GM12864 (cell line): ENCODE data around the gene SLC43A1.
A peak's percentile ranks its signal among the peaks of the same experiment; 100 is the strongest.

ENCODE experiments used
- DNase-seq: peaks from one replicate; pipeline ENCODE4 v3.0.0-alpha.2; 2011; ENCODE audit warnings: low read depth
- H3K4me3 ChIP-seq: 2 replicates; pipeline ENCODE4 v1.5.1; 2011; ENCODE audit warnings: mild to moderate bottlenecking, low read depth, low read length, control low read depth
- TF ChIP-seq, protein P1 (sequence below): IDR thresholded peaks from 2 replicates; pipeline ENCODE4 v1.5.1; 2011; ENCODE audit warnings: low read depth, mild to moderate bottlenecking, moderate library complexity, low read length, control low read depth, inconsistent platforms; ENCODE audit errors: missing control alignments

Gene SLC43A1

DNA sequence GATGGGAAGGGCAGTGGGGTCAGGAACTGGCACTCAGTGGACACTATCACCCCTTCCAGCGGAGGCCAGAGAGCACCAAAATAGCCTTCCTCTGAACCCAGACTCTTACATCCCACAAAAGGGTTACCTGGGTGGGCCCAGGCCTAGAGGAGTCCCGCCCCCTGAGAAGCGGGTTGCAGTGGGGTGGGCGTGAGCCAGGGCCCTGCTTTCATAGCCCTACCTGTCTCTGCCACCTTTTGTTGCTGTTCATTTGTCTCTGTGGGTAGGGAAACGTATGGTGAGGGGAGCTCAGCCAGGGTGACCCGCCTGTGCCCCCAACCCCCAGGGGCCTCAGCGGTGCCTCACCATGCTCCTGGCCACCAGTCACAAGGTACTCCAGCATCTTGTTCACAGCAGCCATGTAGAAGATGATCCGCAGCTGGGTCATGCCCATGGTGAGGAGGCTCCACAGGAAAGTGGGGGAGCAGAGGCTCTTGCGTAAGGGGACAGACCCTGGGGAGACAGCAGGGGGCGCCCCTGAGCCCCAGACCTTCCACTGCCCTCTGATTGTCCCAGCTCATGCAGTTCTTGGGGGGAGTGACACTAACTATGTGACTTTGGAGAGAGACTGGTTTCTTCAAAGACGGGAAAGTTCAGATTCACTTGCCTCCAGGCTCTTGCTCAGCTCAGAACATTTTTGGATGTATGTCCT lies 24.0 kb downstream of the SLC43A1 start:
- TF ChIP-seq, protein P1, sequence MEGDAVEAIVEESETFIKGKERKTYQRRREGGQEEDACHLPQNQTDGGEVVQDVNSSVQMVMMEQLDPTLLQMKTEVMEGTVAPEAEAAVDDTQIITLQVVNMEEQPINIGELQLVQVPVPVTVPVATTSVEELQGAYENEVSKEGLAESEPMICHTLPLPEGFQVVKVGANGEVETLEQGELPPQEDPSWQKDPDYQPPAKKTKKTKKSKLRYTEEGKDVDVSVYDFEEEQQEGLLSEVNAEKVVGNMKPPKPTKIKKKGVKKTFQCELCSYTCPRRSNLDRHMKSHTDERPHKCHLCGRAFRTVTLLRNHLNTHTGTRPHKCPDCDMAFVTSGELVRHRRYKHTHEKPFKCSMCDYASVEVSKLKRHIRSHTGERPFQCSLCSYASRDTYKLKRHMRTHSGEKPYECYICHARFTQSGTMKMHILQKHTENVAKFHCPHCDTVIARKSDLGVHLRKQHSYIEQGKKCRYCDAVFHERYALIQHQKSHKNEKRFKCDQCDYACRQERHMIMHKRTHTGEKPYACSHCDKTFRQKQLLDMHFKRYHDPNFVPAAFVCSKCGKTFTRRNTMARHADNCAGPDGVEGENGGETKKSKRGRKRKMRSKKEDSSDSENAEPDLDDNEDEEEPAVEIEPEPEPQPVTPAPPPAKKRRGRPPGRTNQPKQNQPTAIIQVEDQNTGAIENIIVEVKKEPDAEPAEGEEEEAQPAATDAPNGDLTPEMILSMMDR: peak; percentile 87
- DNase-seq: no peak
- no peak overlapping the region for H3K4me3 ChIP-seq

DNA sequence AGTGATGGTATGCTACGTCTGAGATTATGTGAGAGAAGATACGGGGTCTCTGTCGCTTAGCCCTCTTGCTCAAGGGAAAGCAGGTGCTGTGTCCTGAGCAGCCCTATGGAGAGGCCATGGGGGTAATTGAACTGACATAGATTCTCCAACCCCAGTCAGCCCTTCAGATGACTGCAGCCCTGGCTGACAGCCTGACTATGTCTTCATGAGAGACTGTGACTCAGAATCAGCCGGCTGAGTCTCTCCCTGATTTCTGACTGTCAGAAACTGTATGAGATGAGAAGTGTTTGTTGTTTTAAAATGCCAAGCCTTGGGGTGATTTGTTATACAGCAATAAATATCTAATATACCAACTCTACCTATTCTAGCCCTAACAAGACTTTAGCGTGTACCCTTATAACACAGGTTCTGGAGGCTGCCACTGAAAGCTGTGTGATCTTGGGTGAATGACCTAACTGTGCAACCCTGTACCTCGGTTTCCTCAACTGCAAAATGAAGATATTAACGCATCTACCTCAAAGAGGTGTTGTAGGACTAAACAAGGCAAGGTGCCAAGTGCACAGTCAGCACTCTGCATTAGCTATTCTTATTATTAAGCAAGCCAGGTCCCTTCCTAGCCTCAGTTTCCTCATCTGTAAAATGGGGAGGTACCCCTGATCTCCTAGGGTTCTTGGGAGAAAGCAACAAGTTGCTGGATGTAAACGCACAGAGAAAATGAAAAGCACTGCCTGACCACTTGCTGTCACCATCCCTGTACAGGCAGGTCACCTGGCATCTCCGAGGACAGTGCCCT lies 24.9 kb downstream of the SLC43A1 start:
- TF ChIP-seq, protein P1: no peak
- no peak overlapping the region for H3K4me3 ChIP-seq

DNA sequence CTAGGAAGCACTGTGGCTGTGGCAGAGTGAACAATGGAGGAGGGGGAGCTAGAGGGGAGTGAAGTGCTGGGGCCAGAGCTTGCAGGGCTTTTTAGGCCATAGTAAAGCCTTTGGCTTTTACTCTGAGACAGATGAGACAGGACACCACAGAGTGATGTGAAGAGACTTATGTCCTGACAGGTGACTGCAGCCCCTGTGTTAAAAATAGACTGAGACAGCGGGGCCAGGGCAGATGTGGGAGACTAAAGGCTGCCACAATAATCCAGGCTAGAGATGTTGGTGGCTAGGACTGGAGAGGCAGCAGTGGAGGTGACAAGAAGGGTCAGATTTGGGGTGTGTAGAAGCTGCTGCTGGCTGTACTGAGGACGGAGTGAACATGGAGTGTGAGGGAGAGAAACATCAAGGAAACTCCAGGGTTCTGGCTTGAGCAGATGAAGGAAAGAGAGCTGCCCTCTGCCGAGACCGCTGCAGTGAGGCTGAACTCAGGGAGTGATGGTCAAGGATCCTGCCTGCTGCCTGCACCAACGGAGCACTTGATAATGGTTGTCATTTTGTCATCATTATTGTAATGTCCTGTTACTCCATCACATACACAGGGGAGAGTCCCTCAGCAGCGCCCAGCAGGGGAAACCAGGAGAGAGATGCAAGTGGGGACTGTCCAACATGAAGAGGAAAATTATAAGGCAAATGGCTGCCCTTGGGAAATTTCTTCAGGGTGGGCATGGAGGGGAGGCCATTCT lies 27.4 kb downstream of the SLC43A1 start:
- no peak overlapping the region for H3K4me3 ChIP-seq
- DNase-seq: no peak
- TF ChIP-seq, protein P1: no peak

More for the DNA sequence above, 24.9 kb downstream of the SLC43A1 start:
- DNase-seq: no peak

DNA sequence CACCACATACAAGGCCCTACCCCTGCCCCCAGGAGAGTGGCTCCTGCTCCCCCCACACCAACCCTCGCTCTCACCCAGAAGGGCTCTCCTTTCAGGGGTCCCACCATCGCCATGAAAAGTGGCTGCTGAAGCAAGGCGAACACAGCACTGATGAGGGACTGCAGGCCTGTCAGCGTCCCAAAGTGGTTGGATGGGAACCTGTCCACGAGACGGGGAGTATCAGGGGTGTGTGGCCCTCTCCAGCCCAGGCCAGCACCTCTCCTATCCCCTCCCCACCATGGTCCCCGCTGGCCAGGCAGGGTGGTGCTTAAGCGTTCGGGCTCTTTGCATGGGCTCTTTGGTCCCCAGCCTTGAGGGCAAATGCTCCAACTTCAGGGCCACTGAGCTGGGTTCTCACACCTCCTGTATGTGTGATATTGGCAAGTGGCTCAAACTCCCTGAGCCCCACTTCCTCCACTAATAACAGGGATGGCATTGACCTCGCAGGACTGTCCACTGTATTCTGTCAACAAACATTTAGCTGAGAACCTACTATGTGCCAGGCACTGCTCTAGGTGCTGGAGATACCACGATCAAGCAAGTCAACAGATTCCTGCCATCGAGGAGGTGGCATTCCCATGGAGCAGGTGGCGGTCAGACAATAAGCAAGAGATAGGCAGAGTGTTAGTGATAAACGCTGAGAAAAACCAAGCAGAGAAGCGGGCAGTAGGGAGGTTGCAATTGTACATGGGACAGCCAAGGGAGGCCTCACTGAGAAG lies 28.3 kb downstream of the SLC43A1 start:
- no peak for DNase-seq
- TF ChIP-seq, protein P1: no peak
- no peak overlapping the region for H3K4me3 ChIP-seq

DNA sequence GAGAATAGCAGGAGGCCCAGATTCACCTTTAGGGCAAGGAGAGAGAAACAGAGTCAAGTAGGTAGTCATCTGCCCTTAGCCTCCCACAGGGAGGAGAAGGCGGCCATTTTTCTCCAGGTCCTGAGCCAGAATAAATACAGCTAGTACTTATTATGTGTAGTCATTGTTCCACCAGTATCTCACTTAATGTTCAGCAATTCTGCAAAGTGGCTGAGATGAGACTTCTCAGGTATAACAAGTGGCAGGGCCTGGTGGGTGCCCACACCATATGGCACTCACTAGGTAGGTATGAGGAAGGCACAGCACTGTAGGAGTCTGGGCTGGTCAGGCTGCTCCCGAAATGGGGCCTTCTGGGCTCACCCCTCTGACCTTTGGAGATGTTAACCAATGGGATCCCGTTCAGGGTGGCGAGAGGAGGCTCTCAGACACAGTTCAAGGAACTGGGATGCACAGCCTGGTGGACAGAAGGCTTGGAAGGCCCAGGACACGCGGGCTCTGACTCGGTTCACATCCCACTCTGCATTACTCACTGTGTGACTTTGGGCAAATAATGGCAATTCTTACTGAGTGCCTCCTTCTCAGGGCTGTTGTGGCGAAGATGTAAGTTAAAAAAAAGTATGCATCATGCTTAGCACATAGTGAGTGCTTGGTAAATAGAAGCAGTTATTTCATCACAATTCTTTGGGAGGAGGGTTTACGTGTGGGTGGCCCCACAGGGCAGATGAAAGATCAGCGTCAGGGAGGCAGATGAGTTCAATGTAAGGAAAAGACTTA lies 30.1 kb downstream of the SLC43A1 start:
- no peak for DNase-seq
- TF ChIP-seq, protein P1: no peak
- H3K4me3 ChIP-seq: no peak overlapping the region
